Stimulated activated CD8-positive, alpha-beta memory T cell treated with anti-CD3 and anti-CD28 coated beads, Interleukin-7, amount 100 ng/mL, for 4 hours (primary cell): Measurements from ENCODE around the gene CASP4.

ENCODE experiments used
- DNase-seq, 2 donors: peaks; one replicate each; pipeline ENCODE4 v3.0.0-alpha.2; 2020; ENCODE audit warnings: low read depth in 2 of 2

CASP4 gene

DNA sequence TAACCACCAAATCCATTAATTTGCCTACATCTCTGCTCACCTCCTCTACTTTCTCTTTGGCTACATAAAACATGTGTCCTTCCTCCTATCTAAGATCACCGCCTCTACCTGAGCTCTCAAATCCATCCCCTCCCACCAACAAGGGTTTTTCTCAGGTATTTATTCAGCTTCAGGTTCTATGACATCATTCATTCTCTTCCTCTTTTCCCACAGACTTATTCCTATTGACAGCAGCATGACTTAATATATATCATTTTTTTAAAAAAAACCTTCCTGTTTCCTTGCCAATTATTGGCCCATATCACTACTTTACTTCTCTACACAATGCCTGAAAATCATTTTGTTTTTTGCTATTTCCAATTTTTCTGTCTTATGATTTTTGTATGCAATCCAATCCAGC is 74.5 kb downstream of the CASP4 start:
- no peak for DNase-seq
